Loucy (cell line): ENCODE measurements around the gene NXPH1.

Experiments
- EZH2phosphoT487 ChIP-seq: fragments of 200-600 bp; IDR thresholded peaks from 2 replicates; pipeline ENCODE4 v1.6.1; 2018; ENCODE audit warnings: antibody characterized with exemption, mild to moderate bottlenecking, moderate library complexity, borderline replicate concordance
- TF ChIP-seq, protein P1 (sequence below): fragments of 200-600 bp; sonication (generic); conservative IDR thresholded peaks from 2 replicates; pipeline ENCODE4 v1.5.1; 2014; ENCODE audit warnings: mild to moderate bottlenecking, antibody characterized with exemption, low read length

DNA sequence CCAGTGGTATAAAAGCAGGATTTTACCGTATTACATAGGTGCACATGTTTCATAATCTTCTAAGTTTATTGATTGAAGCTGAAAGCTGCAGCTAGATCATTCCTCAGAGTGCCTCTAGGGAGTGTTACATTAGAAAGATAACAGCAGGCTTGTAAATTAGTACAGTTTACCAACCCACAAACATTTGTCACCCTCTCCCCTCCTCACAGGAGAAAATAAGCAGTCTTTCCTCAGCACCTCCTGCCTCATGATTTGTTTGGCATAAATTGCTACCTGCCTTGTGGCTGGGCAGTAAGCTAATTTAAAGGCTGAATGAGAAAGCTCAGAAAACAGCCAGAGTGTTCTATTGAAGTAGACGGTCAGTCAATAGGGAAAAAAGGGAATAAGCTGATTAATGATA, 74.2 kb downstream of the NXPH1 start:
- TF ChIP-seq, protein P1, sequence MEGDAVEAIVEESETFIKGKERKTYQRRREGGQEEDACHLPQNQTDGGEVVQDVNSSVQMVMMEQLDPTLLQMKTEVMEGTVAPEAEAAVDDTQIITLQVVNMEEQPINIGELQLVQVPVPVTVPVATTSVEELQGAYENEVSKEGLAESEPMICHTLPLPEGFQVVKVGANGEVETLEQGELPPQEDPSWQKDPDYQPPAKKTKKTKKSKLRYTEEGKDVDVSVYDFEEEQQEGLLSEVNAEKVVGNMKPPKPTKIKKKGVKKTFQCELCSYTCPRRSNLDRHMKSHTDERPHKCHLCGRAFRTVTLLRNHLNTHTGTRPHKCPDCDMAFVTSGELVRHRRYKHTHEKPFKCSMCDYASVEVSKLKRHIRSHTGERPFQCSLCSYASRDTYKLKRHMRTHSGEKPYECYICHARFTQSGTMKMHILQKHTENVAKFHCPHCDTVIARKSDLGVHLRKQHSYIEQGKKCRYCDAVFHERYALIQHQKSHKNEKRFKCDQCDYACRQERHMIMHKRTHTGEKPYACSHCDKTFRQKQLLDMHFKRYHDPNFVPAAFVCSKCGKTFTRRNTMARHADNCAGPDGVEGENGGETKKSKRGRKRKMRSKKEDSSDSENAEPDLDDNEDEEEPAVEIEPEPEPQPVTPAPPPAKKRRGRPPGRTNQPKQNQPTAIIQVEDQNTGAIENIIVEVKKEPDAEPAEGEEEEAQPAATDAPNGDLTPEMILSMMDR = no peak
- no peak for TF ChIP-seq EZH2phosphoT487
